Measurements from ENCODE around the gene MACROD2.
A peak's percentile ranks its signal among the peaks of the same experiment; 100 is the strongest.

Gene MACROD2

GRCh38 chr20:14790771-14791620 is 795.7 kb downstream of the MACROD2 start:
- H3K36me3 ChIP-seq (ENCODE audit: control insufficient read depth, insufficient read depth, low read length), result no peaks in the 10 kb centered on the region
- H2AFZ ChIP-seq, result peak overlapping the region; percentile 51
- H3K79me2 ChIP-seq, result no peaks in the 10 kb centered on the region
- no peak overlapping the region for H3K27ac ChIP-seq
- no peak overlapping the region for H3K9ac ChIP-seq
- H3K4me1 ChIP-seq, result peaks cover 17% of the 10 kb centered on the region
- H3K9me3 ChIP-seq (ENCODE audit: control insufficient read depth, low read length), result no peaks in the 10 kb centered on the region
- TF ChIP-seq, protein P1, sequence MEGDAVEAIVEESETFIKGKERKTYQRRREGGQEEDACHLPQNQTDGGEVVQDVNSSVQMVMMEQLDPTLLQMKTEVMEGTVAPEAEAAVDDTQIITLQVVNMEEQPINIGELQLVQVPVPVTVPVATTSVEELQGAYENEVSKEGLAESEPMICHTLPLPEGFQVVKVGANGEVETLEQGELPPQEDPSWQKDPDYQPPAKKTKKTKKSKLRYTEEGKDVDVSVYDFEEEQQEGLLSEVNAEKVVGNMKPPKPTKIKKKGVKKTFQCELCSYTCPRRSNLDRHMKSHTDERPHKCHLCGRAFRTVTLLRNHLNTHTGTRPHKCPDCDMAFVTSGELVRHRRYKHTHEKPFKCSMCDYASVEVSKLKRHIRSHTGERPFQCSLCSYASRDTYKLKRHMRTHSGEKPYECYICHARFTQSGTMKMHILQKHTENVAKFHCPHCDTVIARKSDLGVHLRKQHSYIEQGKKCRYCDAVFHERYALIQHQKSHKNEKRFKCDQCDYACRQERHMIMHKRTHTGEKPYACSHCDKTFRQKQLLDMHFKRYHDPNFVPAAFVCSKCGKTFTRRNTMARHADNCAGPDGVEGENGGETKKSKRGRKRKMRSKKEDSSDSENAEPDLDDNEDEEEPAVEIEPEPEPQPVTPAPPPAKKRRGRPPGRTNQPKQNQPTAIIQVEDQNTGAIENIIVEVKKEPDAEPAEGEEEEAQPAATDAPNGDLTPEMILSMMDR (IDR thresholded peaks at IDR 0.05), result no peak
- no peaks in the 10 kb centered on the region for H3K27me3 ChIP-seq (ENCODE audit: control insufficient read depth, insufficient read depth, low read length)
- H3K4me3 ChIP-seq (ENCODE audit: low read depth, low read length), result no peak overlapping the region
- no peak overlapping the region for H3K4me2 ChIP-seq (ENCODE audit: low read length)

GRCh38 chr20:14792915-14793314 is 797.6 kb downstream of the MACROD2 start:
- H3K27me3 ChIP-seq (ENCODE audit: control insufficient read depth, insufficient read depth, low read length), result no peaks in the 10 kb centered on the region
- TF ChIP-seq, protein P1 (IDR thresholded peaks at IDR 0.05), result no peak
- H3K4me3 ChIP-seq (ENCODE audit: low read depth, low read length), result no peak overlapping the region
- H3K4me1 ChIP-seq, result peaks cover 11% of the 10 kb centered on the region
- no peaks in the 10 kb centered on the region for H3K36me3 ChIP-seq (ENCODE audit: control insufficient read depth, insufficient read depth, low read length)
- H3K4me2 ChIP-seq (ENCODE audit: low read length), result no peak overlapping the region
- no peaks in the 10 kb centered on the region for H3K79me2 ChIP-seq
- no peak overlapping the region for H2AFZ ChIP-seq
- H3K27ac ChIP-seq, result no peak overlapping the region
- no peaks in the 10 kb centered on the region for H3K9me3 ChIP-seq (ENCODE audit: control insufficient read depth, low read length)
- no peak overlapping the region for H3K9ac ChIP-seq

DNA sequence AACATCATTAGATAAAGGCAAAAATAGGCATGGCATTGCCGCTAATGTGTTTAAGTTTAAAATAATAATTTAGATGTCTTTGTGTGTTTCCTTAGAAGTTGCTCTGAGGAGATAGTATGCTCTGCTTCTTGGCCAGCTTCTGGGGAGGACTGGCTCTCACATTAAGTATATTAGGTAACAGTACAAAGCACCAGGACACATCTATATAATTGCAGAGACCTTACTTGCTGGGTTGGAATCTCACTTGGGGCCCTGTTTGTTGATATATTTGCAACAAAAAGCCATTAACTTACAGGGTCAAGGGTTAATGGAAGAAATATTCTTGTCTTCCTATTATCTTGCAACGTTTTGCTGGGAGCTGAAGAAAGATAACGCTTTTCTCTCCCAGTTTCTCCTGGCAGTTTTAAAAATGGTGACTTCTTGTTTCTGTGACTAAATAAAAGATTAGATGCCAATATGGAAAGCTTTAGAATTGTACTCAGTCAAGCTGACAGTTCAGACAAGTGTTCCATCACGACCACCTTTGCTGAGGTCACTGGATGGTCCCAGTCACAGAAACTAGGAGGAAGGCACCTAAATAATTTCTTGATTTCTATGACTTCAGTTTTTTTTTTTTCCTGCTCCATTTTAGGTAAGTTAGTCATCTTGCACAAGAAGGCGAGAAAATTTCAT is 804.4 kb downstream of the MACROD2 start:
- no peak overlapping the region for H3K4me2 ChIP-seq (ENCODE audit: low read length)
- H3K9me3 ChIP-seq (ENCODE audit: control insufficient read depth, low read length), result no peaks in the 10 kb centered on the region
- H2AFZ ChIP-seq, result no peak overlapping the region

GRCh38 chr20:14800707-14801425 is 805.5 kb downstream of the MACROD2 start:
- Histone ChIP-seq H3K9ac (no peak overlapping the region), H3K79me2 (no peaks in the 10 kb centered on the region), H3K4me1 (peaks cover 6% of the 10 kb centered on the region), H3K4me3 (ENCODE audit: low read depth, low read length) (no peak overlapping the region), H3K9me3 (ENCODE audit: control insufficient read depth, low read length) (no peaks in the 10 kb centered on the region), H2AFZ (peak overlapping the region; percentile 65), H3K27me3 (ENCODE audit: control insufficient read depth, insufficient read depth, low read length) (no peaks in the 10 kb centered on the region), H3K4me2 (ENCODE audit: low read length) (no peak overlapping the region), H3K36me3 (ENCODE audit: control insufficient read depth, insufficient read depth, low read length) (no peaks in the 10 kb centered on the region), H3K27ac (no peak overlapping the region)
- TF ChIP-seq, protein P1 (IDR thresholded peaks at IDR 0.05), result no peak

More for the DNA sequence above, 804.4 kb downstream of the MACROD2 start:
- no peak overlapping the region for H3K4me3 ChIP-seq (ENCODE audit: low read depth, low read length)
- no peak overlapping the region for H3K27ac ChIP-seq
- H3K27me3 ChIP-seq (ENCODE audit: control insufficient read depth, insufficient read depth, low read length), result no peaks in the 10 kb centered on the region
- H3K4me1 ChIP-seq, result peaks cover 6% of the 10 kb centered on the region
- TF ChIP-seq, protein P1 (IDR thresholded peaks at IDR 0.05), result no peak
- H3K36me3 ChIP-seq (ENCODE audit: control insufficient read depth, insufficient read depth, low read length), result no peaks in the 10 kb centered on the region
- H3K79me2 ChIP-seq, result no peaks in the 10 kb centered on the region
- no peak overlapping the region for H3K9ac ChIP-seq

All from parathyroid adenoma (tissue), 2 donors.